ENCODE data around the gene BCAP31. TPM values are rescaled to one million over a fixed set of nuclear protein-coding genes. Genes with fewer than 3 reads are reported as not detected.
"Not testable (repeated sequence)": the region's sequence is repeated elsewhere in the genome, so short reads cannot be mapped to it uniquely, and the experiment has no call there.

BCAP31 gene
- total and polyA plus RNA-seq, 10 donors: 77.3 to 173 (median 134) TPM

DNA sequence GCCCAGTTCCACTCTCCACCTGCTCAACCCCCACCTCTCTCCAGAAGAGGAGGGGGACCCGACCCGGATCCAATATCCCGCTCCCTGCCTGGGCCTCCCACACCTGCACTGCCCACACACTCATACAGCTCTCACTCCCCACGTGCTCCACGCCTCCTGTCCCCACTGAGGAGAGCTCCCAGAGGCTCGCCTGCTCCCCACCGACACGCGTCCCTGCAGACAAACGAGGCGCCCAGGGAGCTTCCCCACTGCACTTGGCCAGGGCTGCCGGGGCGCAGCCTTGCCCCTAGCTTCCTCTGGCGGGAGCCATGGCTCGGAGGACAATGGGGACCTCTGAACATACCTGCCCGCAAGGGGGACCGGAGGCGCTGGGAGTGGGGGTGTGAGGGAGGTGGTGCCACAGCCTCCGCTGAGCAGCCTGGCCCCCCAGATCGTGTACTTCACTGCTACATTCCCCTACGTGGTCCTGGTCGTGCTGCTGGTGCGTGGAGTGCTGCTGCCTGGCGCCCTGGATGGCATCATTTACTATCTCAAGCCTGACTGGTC, 31.5 kb downstream of the BCAP31 start:
- Histone ChIP-seq H3K27me3 (replicated peaks in 1 of 7) (peaks cover 0 to 21% (median 6%) of the 10 kb centered on the region in 7 donors), H3K9me3 (no peaks in the 10 kb centered on the region), H3K4me3 (no peak overlapping the region), H3K36me3 (peaks cover 0 to 35% (median 0%) of the 10 kb centered on the region in 6 donors), H3K4me1 (peaks cover 0 to 15% (median 2%) of the 10 kb centered on the region in 6 donors), H3K27ac (no peak overlapping the region)
- DNase-seq: peak; percentile 76
- WGBS, 5 donors: 59 to 78% (median 64%) methylated on average over 16 to 24 of the region's 24 CpGs; no CpG with 5 or more reads in 1 of the 5 donors
- peak in 1 of 3 donors; percentile 46 for TF ChIP-seq POLR2AphosphoS5 (IDR thresholded peaks at IDR 0.05)
- TF ChIP-seq POLR2A (IDR thresholded peaks at IDR 0.05): no peak
- intact Hi-C loops (cut with DNase I; ENCODE audit: low total_unique reads): no loop called here

DNA sequence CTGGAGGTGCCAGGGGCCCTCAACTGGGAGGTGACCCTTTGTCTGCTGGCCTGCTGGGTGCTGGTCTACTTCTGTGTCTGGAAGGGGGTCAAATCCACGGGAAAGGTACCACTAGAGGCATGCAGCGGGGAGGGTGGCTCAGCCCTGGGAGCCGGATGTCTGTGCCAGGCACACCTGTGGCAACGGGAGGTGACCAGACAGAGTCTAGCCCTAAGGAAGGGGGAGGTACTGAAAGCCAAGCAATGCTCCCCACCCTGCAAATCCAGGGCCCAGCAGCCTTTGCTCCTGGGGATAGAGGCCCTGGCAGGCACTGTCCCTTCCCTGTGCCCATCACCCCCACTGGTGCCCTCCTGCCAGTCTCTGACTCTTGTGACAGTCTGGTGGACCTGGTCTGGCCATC, 32.2 kb downstream of the BCAP31 start:
- peaks cover 0 to 20% (median 2%) of the 10 kb centered on the region in 6 donors for H3K4me1 ChIP-seq
- intact Hi-C loops (cut with DNase I; ENCODE audit: low total_unique reads): no loop called here
- H3K4me3 ChIP-seq: no peak overlapping the region
- H3K27ac ChIP-seq: no peak overlapping the region
- WGBS, 5 donors: 69 to 83% (median 73%) methylated on average over 2 to 4 of the region's 4 CpGs; no CpG with 5 or more reads in 1 of the 5 donors
- no peak for DNase-seq
- H3K27me3 ChIP-seq (replicated peaks in 1 of 7): peaks cover 0 to 26% (median 6%) of the 10 kb centered on the region in 7 donors
- H3K9me3 ChIP-seq: no peaks in the 10 kb centered on the region
- no peak for TF ChIP-seq POLR2AphosphoS5 (IDR thresholded peaks at IDR 0.05)
- TF ChIP-seq POLR2A (IDR thresholded peaks at IDR 0.05): no peak
- TF ChIP-seq, protein P1, sequence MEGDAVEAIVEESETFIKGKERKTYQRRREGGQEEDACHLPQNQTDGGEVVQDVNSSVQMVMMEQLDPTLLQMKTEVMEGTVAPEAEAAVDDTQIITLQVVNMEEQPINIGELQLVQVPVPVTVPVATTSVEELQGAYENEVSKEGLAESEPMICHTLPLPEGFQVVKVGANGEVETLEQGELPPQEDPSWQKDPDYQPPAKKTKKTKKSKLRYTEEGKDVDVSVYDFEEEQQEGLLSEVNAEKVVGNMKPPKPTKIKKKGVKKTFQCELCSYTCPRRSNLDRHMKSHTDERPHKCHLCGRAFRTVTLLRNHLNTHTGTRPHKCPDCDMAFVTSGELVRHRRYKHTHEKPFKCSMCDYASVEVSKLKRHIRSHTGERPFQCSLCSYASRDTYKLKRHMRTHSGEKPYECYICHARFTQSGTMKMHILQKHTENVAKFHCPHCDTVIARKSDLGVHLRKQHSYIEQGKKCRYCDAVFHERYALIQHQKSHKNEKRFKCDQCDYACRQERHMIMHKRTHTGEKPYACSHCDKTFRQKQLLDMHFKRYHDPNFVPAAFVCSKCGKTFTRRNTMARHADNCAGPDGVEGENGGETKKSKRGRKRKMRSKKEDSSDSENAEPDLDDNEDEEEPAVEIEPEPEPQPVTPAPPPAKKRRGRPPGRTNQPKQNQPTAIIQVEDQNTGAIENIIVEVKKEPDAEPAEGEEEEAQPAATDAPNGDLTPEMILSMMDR (IDR thresholded peaks at IDR 0.05 in 8 of 11, conservative IDR thresholded peaks at IDR 0.05 in 3 of 11): no peak
- H3K36me3 ChIP-seq: peaks cover 0 to 29% (median 0%) of the 10 kb centered on the region in 6 donors

DNA sequence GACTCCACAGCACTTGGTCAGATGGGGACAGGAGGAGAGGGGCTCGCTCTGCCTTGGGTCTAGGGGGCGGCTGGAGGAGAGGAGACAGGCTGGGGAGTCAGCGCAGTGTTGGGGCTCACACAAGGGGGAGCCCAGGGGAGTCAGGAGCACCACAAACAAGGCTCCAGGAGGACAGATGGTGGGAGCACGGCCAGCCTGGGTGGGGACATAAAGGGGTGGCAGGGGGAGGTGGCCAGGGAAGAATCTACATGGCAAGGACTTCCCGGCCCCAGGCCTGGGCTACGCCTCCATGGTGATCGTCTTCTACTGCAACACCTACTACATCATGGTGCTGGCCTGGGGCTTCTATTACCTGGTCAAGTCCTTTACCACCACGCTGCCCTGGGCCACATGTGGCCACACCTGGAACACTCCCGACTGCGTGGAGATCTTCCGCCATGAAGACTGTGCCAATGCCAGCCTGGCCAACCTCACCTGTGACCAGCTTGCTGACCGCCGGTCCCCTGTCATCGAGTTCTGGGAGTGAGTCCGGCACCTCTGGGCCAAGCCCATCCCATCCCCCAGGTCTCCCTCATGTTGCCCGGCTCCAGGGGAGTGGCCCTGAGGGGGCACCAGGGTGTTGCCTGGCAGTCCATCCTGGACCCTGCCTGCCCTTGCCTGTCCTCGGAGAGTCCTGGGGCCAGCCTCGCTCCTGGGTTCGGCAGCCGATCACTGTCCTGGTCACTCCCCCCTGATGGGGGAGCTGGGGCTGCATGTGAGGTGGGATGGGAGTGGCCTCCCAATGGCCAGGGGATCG, 33.0 kb downstream of the BCAP31 start:
- intact Hi-C loops (cut with DNase I; ENCODE audit: low total_unique reads); H3K27ac ChIP-seq; H3K9me3 ChIP-seq; H3K4me3 ChIP-seq: not testable (repeated sequence)
- DNase-seq: peak; percentile 77
- 85 to 94% (median 86%) methylated on average over 4 to 21 of the region's 21 CpGs for WGBS, 5 donors
- H3K4me1 ChIP-seq: peaks cover 0 to 23% (median 2%) of the 10 kb centered on the region in 6 donors
- peak in 1 of 3 donors; percentile 32 for TF ChIP-seq POLR2AphosphoS5 (IDR thresholded peaks at IDR 0.05)
- peaks cover 0 to 21% (median 0%) of the 10 kb centered on the region in 6 donors for H3K36me3 ChIP-seq
- peaks cover 0 to 34% (median 6%) of the 10 kb centered on the region in 7 donors for H3K27me3 ChIP-seq (replicated peaks in 1 of 7)

DNA sequence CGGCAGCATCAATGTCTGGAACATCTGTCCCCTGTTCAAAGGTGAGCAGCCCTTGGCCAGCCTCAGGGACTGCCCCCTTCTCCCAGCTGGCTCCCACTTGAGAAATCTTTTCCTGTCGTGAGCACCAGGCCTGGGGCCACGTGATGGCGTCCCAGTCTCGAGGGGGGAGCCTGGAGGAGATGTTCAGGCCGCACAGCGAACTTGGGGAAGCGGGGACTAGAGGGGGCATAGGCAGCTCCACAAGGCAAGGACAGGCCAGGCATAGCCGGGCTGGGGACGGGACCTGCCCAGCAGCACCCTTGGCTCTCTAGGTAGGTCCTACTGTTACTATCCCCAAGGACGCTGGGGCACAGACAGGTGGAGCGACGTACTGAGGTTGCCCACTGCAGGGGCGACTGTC, 33.7 kb downstream of the BCAP31 start:
- intact Hi-C loops (cut with DNase I; ENCODE audit: low total_unique reads): no loop called here
- 72 to 84% (median 81%) methylated on average over 12 to 14 of the region's 14 CpGs; no CpG with 5 or more reads in 1 of the 5 donors for WGBS, 5 donors
- H3K4me3 ChIP-seq: no peak overlapping the region
- peaks cover 0 to 14% (median 0%) of the 10 kb centered on the region in 6 donors for H3K36me3 ChIP-seq
- H3K9me3 ChIP-seq: no peaks in the 10 kb centered on the region
- H3K27me3 ChIP-seq (replicated peaks in 1 of 7): peaks cover 0 to 42% (median 6%) of the 10 kb centered on the region in 7 donors
- no peak for DNase-seq
- TF ChIP-seq POLR2A (IDR thresholded peaks at IDR 0.05) (no peak), POLR2AphosphoS5 (IDR thresholded peaks at IDR 0.05) (no peak)
- no peak overlapping the region for H3K27ac ChIP-seq
- peaks cover 0 to 23% (median 2%) of the 10 kb centered on the region in 6 donors for H3K4me1 ChIP-seq

DNA sequence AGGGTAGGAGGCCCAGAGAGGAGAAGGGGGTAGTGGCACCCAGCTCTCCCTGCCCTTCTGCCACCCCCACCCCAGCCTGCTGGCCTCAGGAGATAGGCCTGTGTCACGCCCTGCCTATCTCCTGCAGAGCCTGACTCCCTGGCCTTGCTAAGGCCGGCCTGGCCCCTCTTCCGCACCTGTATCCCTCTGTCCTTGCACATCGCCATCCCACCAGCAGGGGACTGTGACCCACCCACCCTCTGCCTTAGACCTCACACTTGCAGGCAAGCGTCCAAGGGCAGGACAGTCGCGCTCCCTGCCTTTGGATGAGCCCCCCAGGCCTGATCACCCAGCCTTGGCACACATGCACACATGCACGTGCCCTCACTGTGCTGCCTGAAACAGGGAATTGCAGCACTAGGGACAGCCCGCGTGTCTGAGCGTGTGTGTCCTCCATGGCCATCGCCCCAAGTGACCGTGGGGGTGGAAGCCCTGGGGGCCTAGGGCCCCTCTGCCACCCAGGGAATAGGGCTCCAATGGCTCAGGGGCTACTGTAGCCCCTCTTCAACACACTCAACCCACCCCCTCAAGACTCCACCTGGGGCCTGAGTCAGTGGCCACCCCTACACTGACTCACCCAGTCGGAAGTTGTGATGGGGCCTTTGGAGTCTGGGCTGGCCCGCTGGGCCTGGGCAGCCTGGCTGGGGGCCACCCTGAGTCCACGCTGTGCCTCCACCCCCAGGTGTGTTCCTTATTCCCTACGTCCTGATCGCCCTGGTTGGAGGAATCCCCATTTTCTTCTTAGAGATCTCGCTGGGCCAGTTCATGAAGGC, 34.3 kb downstream of the BCAP31 start:
- DNase-seq: no peak
- peak overlapping the region in 1 of 8 donors; percentile 66 for H3K4me3 ChIP-seq
- H3K4me1 ChIP-seq: peaks cover 0 to 23% (median 2%) of the 10 kb centered on the region in 6 donors
- H3K27me3 ChIP-seq (replicated peaks in 1 of 7): peaks cover 0 to 48% (median 6%) of the 10 kb centered on the region in 7 donors
- intact Hi-C loops (cut with DNase I; ENCODE audit: low total_unique reads): no loop called here
- H3K9me3 ChIP-seq: no peaks in the 10 kb centered on the region
- H3K27ac ChIP-seq: no peak overlapping the region
- peaks cover 0 to 11% (median 0%) of the 10 kb centered on the region in 6 donors for H3K36me3 ChIP-seq
- TF ChIP-seq POLR2AphosphoS5 (IDR thresholded peaks at IDR 0.05) (peak in 1 of 3 donors; percentile 22), POLR2A (IDR thresholded peaks at IDR 0.05) (no peak)
- 85 to 96% (median 90%) methylated on average over 7 to 19 of the region's 19 CpGs for WGBS, 5 donors
